HG03135 (cell line): ENCODE data around the gene BMAL1.
"Not testable (repeated sequence)": the region's sequence is repeated elsewhere in the genome, so short reads cannot be mapped to it uniquely, and the experiment has no call there.

Experiments used
- ATAC-seq: cut with Tn5 transposase; IDR thresholded peaks from one replicate; pipeline ENCODE4 v1.9.1; 2021; ENCODE audit warnings: mild to moderate bottlenecking, moderate library complexity; ENCODE audit not compliant: unreplicated experiment

The BMAL1 gene

DNA sequence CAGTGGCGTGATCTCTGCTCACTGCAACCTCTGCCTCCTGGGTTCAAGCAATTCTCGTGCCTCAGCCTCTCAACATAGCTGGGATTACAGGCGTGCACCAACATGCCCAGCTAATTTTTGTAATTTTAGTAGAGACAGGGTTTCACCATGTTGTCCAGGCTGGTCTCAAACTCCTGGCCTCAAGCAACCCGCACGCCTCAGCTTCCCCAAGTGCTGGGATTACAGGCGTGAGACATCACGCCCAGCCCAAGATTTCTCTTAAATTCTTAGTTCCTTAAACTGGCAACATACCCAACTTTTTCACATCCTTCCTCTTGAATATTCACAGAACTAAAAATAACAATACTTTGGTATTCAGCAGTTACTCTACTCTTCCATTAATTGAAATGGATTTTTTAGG lies 159.2 kb downstream of the BMAL1 start:
- not testable (repeated sequence) for ATAC-seq
